Measurements from ENCODE around the gene SPRR1B.

GRCh38 chr1:153081736-153082135, 50.7 kb downstream of the SPRR1B start:
- TF ChIP-seq ZBTB2 (CRISPR knock-in tag; IDR thresholded peaks at IDR 0.05; ENCODE audit: low read depth) (no peak), MXD4 (CRISPR knock-in tag; IDR thresholded peaks at IDR 0.05) (no peak)
